GM13977 (cell line): ENCODE data around the gene GRAMD2B.

Experiments
- DNase-seq: peaks from one replicate; pipeline ENCODE4 v3.0.0; 2012; ENCODE audit warnings: low spot score
- in situ Hi-C: fragments of 300-500 bp; cut with MboI; formaldehyde crosslinking; loops from one replicate; pipeline ENCODE4 v1.12.0; 2022; ENCODE audit warnings: low sequenced_read_pairs, low pct_unique_long_range_greater_than_20kb, mixed read lengths, inconsistent platforms; ENCODE audit not compliant: unreplicated experiment
- TF ChIP-seq, protein P1 (sequence below): IDR thresholded peaks from 2 replicates; pipeline ENCODE4 v1.5.1; 2012; ENCODE audit warnings: mild to moderate bottlenecking, control low read depth; ENCODE audit not compliant: insufficient read depth; ENCODE audit errors: extremely low read depth, missing control alignments

Gene GRAMD2B

GRCh38 chr5:126455264-126455663, 32.1 kb downstream of the GRAMD2B start:
- in situ Hi-C loops, result no loop called here
- TF ChIP-seq, protein P1, sequence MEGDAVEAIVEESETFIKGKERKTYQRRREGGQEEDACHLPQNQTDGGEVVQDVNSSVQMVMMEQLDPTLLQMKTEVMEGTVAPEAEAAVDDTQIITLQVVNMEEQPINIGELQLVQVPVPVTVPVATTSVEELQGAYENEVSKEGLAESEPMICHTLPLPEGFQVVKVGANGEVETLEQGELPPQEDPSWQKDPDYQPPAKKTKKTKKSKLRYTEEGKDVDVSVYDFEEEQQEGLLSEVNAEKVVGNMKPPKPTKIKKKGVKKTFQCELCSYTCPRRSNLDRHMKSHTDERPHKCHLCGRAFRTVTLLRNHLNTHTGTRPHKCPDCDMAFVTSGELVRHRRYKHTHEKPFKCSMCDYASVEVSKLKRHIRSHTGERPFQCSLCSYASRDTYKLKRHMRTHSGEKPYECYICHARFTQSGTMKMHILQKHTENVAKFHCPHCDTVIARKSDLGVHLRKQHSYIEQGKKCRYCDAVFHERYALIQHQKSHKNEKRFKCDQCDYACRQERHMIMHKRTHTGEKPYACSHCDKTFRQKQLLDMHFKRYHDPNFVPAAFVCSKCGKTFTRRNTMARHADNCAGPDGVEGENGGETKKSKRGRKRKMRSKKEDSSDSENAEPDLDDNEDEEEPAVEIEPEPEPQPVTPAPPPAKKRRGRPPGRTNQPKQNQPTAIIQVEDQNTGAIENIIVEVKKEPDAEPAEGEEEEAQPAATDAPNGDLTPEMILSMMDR, result no peak
- no peak for DNase-seq

DNA sequence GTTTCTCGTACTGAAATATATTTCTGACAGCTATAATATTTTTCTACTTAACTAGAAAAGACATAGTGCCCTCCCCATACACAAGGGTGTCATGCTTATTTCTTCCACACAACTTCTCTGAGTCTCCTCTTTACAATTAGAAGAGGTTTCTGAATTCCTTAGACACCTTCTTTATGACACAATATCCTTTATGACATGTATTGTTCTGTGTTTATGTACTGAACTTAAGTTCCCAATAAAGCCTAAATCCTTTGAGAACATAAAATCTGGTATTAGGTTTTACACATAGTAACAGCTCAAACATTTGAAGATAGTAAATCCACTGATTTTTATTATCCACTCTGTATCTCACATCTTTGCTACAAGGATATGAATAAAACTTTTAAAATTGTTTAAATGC, 32.5 kb downstream of the GRAMD2B start:
- DNase-seq, result no peak
- TF ChIP-seq, protein P1, result no peak
- in situ Hi-C loops, result no loop called here

DNA sequence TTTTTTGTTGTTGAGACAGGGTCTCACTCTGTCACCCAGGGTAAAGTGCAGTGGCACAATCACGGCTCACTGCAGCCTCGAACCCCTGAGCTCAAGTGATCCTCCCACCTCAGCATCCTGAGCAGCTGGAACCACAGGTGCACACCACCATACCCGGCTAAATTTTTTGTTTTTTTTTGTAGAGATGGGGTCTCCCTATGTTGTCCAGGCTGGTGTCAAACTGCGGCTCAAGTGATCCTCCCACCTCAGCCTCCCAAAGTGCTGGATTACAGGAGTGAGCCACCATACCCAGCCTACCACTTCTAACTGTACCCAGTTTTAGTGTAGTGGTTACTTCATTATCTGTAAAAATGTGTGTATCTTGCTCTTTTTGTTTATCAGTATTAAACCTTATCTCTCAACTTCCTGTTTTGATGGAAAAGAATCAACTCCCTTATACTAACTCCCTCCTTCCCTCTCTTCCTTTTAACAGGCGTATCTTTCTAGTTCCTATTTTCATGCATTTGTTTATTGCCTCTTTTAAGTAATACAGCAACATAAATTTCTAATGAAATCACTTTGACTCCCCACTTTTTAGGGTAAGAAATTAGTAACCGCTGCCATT, 33.1 kb downstream of the GRAMD2B start:
- in situ Hi-C loops, result no loop called here
- TF ChIP-seq, protein P1, result no peak
- DNase-seq, result no peak

GRCh38 chr5:126460459-126460858, 37.2 kb downstream of the GRAMD2B start:
- no peak for DNase-seq
- TF ChIP-seq, protein P1, result no peak
- in situ Hi-C loops, result no loop called here

GRCh38 chr5:126460977-126461376, 37.8 kb downstream of the GRAMD2B start:
- DNase-seq, result no peak
- in situ Hi-C loops, result no loop called here

GRCh38 chr5:126461838-126462237, 38.6 kb downstream of the GRAMD2B start:
- TF ChIP-seq, protein P1, result no peak
- in situ Hi-C loops, result no loop called here

More at GRCh38 chr5:126460977-126461376, 37.8 kb downstream of the GRAMD2B start:
- TF ChIP-seq, protein P1, result no peak

More at GRCh38 chr5:126461838-126462237, 38.6 kb downstream of the GRAMD2B start:
- DNase-seq, result no peak
